ENCODE results near the gene GPR158. TPM values are rescaled to one million over a fixed set of nuclear protein-coding genes. Genes with fewer than 3 reads are reported as not detected.

GPR158 gene
- total RNA-seq, 2 donors from 2014 or later, result not detected

GRCh38 chr10:25522946-25523608 lies 348.3 kb downstream of the GPR158 start:
- Histone ChIP-seq H3K4me3 (no peak overlapping the region), H3K27ac (no peak overlapping the region), H3K27me3 (no peaks in the 10 kb centered on the region), H3K4me1 (no peaks in the 10 kb centered on the region), H3K36me3 (no peaks in the 10 kb centered on the region), H3K9me3 (no peaks in the 10 kb centered on the region)
- no peak for TF ChIP-seq CTCF (IDR thresholded peaks at IDR 0.05)
- no peak for DNase-seq (ENCODE audit: low spot score)

- Histone ChIP-seq H3K36me3 (no peaks in the 10 kb centered on the region), H3K9me3 (no peaks in the 10 kb centered on the region), H3K4me1 (no peaks in the 10 kb centered on the region), H3K27ac (no peak overlapping the region), H3K4me3 (no peak overlapping the region), H3K27me3 (no peaks in the 10 kb centered on the region)
- TF ChIP-seq CTCF (IDR thresholded peaks at IDR 0.05), result no peak
- DNase-seq (ENCODE audit: low spot score), result no peak
Observed at GRCh38 chr10:25530306-25530705, 355.5 kb downstream of the GPR158 start.

- Histone ChIP-seq H3K27me3 (no peaks in the 10 kb centered on the region), H3K4me1 (no peaks in the 10 kb centered on the region), H3K4me3 (no peak overlapping the region), H3K36me3 (no peaks in the 10 kb centered on the region), H3K9me3 (no peaks in the 10 kb centered on the region), H3K27ac (no peak overlapping the region)
- no peak for DNase-seq (ENCODE audit: low spot score)
- no peak for TF ChIP-seq CTCF (IDR thresholded peaks at IDR 0.05)
Observed at GRCh38 chr10:25531457-25532061, 356.8 kb downstream of the GPR158 start.

GRCh38 chr10:25532213-25532612 lies 357.4 kb downstream of the GPR158 start:
- Histone ChIP-seq H3K9me3 (no peaks in the 10 kb centered on the region), H3K4me3 (no peak overlapping the region), H3K36me3 (no peaks in the 10 kb centered on the region), H3K4me1 (no peaks in the 10 kb centered on the region), H3K27me3 (no peaks in the 10 kb centered on the region), H3K27ac (no peak overlapping the region)
- no peak for DNase-seq (ENCODE audit: low spot score)
- TF ChIP-seq CTCF (IDR thresholded peaks at IDR 0.05), result no peak

GRCh38 chr10:25536027-25536426 lies 361.2 kb downstream of the GPR158 start:
- Histone ChIP-seq H3K9me3 (no peaks in the 10 kb centered on the region), H3K27me3 (no peaks in the 10 kb centered on the region), H3K27ac (no peak overlapping the region), H3K4me3 (no peak overlapping the region), H3K36me3 (no peaks in the 10 kb centered on the region), H3K4me1 (no peaks in the 10 kb centered on the region)
- DNase-seq (ENCODE audit: low spot score), result no peak
- no peak for TF ChIP-seq CTCF (IDR thresholded peaks at IDR 0.05)

- Histone ChIP-seq H3K9me3 (no peaks in the 10 kb centered on the region), H3K4me3 (no peak overlapping the region)
- no peak for TF ChIP-seq CTCF (IDR thresholded peaks at IDR 0.05)
Observed at GRCh38 chr10:25547382-25547781, 372.6 kb downstream of the GPR158 start.

More at GRCh38 chr10:25547382-25547781, 372.6 kb downstream of the GPR158 start:
- H3K27ac ChIP-seq, result no peak overlapping the region
- no peaks in the 10 kb centered on the region for H3K27me3 ChIP-seq
- no peaks in the 10 kb centered on the region for H3K4me1 ChIP-seq
- H3K36me3 ChIP-seq, result no peaks in the 10 kb centered on the region
- DNase-seq (ENCODE audit: low spot score), result no peak

Data from right atrium auricular region (tissue), 2 donors.